GM23338 (cell line): ENCODE results near the gene ICAM2. TPM values are rescaled to one million over a fixed set of nuclear protein-coding genes. Genes with fewer than 3 reads are reported as not detected.

ENCODE experiments used
- ATAC-seq: fragments of 200-7000 bp; cut with Tn5 transposase; 3 replicates; pipeline ENCODE4 v1.9.1; 2020
- DNase-seq: peaks from one replicate; pipeline ENCODE4 v3.0.0-alpha.2; 2015; ENCODE audit warnings: low spot score
- H2AFZ ChIP-seq: fragments of 200-600 bp; sonication (generic); 2 replicates; pipeline ENCODE4 v1.8.0; 2016; ENCODE audit warnings: antibody characterized with exemption, mild to moderate bottlenecking, moderate library complexity
- H3F3A ChIP-seq: fragments of 200-600 bp; sonication (generic); replicated peaks from 2 replicates; pipeline ENCODE4 v1.8.0; 2017; ENCODE audit warnings: antibody characterized with exemption, mixed run types, low read depth
- H3K27ac ChIP-seq: fragments of 200-600 bp; sonication (generic); 2 replicates; pipeline ENCODE4 v1.6.1; 2016; ENCODE audit warnings: low read depth
- H3K27me3 ChIP-seq: fragments of 200-600 bp; sonication (generic); 2 replicates; pipeline ENCODE4 v1.8.0; 2016; ENCODE audit warnings: mild to moderate bottlenecking, mixed run types, moderate library complexity; ENCODE audit not compliant: insufficient read depth
- H3K36me3 ChIP-seq: fragments of 200-600 bp; sonication (generic); 2 replicates; pipeline ENCODE4 v1.8.0; 2016; ENCODE audit warnings: mild to moderate bottlenecking; ENCODE audit not compliant: insufficient read depth
- H3K4me1 ChIP-seq: fragments of 200-600 bp; sonication (generic); 2 replicates; pipeline ENCODE4 v1.8.0; 2016; ENCODE audit warnings: mild to moderate bottlenecking, moderate library complexity; ENCODE audit not compliant: insufficient read depth
- H3K4me2 ChIP-seq: fragments of 200-600 bp; sonication (generic); 2 replicates; pipeline ENCODE4 v1.7.1; 2017; ENCODE audit warnings: mixed run types
- H3K4me3 ChIP-seq: fragments of 200-600 bp; sonication (generic); 2 replicates; pipeline ENCODE4 v1.6.1; 2016; ENCODE audit warnings: mixed run types
- H3K79me2 ChIP-seq: fragments of 200-600 bp; sonication (generic); replicated peaks from 2 replicates; pipeline ENCODE4 v1.8.0; 2017; ENCODE audit warnings: mild to moderate bottlenecking; ENCODE audit not compliant: insufficient read depth
- H3K9me2 ChIP-seq: fragments of 200-600 bp; sonication (generic); 2 replicates; pipeline ENCODE4 v1.8.0; 2017; ENCODE audit not compliant: insufficient read depth
- H4K20me1 ChIP-seq: fragments of 200-600 bp; sonication (generic); replicated peaks from 2 replicates; pipeline ENCODE4 v1.8.0; 2017; ENCODE audit warnings: mild to moderate bottlenecking; ENCODE audit not compliant: insufficient read depth
- H3K27ac Mint-ChIP-seq: 2 replicates; pipeline ENCODE4 v1.8.0; 2020; ENCODE audit warnings: inconsistent platforms, mild to moderate bottlenecking, moderate library complexity, mixed read lengths
- H3K27me3 Mint-ChIP-seq: 3 replicates; pipeline ENCODE4 v1.8.0; 2022; ENCODE audit warnings: low read depth, mild to moderate bottlenecking, moderate library complexity, mixed read lengths, inconsistent platforms; ENCODE audit not compliant: insufficient read depth, poor library complexity
- H3K36me3 Mint-ChIP-seq: 3 replicates; pipeline ENCODE4 v1.8.0; 2021; ENCODE audit warnings: low read depth, mild to moderate bottlenecking, inconsistent platforms, moderate library complexity, mixed read lengths
- H3K4me1 Mint-ChIP-seq: 3 replicates; pipeline ENCODE4 v1.8.0; 2020; ENCODE audit warnings: mild to moderate bottlenecking, inconsistent platforms, mixed read lengths
- H3K4me3 Mint-ChIP-seq: 3 replicates; pipeline ENCODE4 v1.8.0; 2021; ENCODE audit warnings: moderate library complexity, mild to moderate bottlenecking, inconsistent platforms, mixed read lengths
- H3K9me3 Mint-ChIP-seq: 3 replicates; pipeline ENCODE4 v1.8.0; 2020; ENCODE audit warnings: moderate library complexity, mild to moderate bottlenecking, inconsistent platforms, mixed read lengths
- CREB1 ChIP-seq: fragments of 250-450 bp; sonication (Bioruptor Pico); IDR thresholded peaks from 2 replicates; pipeline ENCODE4 v1.5.0; 2020; ENCODE audit warnings: low read depth, mild to moderate bottlenecking, moderate library complexity
- EZH2 ChIP-seq: fragments of 200-600 bp; sonication (generic); IDR thresholded peaks from one replicate; pipeline ENCODE4 v1.8.0; 2017; ENCODE audit warnings: antibody characterized with exemption, mild to moderate bottlenecking, low read depth; ENCODE audit not compliant: unreplicated experiment
- EZH2phosphoT487 ChIP-seq: fragments of 200-600 bp; sonication (generic); IDR thresholded peaks from one replicate; pipeline ENCODE4 v1.8.1; 2018; ENCODE audit warnings: antibody characterized with exemption; ENCODE audit not compliant: unreplicated experiment
- JUNB ChIP-seq: IDR thresholded peaks from one replicate; pipeline ENCODE4 v1.6.1; 2016; ENCODE audit warnings: antibody characterized with exemption; ENCODE audit not compliant: unreplicated experiment
- NANOG ChIP-seq: IDR thresholded peaks from 2 replicates; pipeline ENCODE4 v1.6.1; 2016; ENCODE audit warnings: antibody characterized with exemption, borderline replicate concordance
- POLR2AphosphoS5 ChIP-seq: IDR thresholded peaks from 2 replicates; pipeline ENCODE4 v1.6.1; 2016; ENCODE audit warnings: antibody characterized with exemption, low read depth
- REST ChIP-seq: IDR thresholded peaks from one replicate; pipeline ENCODE4 v1.6.1; 2018; ENCODE audit warnings: antibody characterized with exemption; ENCODE audit not compliant: unreplicated experiment
- STAT1 ChIP-seq: IDR thresholded peaks from one replicate; pipeline ENCODE4 v1.6.1; 2016; ENCODE audit warnings: antibody characterized with exemption; ENCODE audit not compliant: unreplicated experiment
- ZNF114 ChIP-seq: fragments of 250-450 bp; sonication (Bioruptor Pico); IDR thresholded peaks from 2 replicates; pipeline ENCODE4 v1.5.0; 2020; ENCODE audit warnings: mild to moderate bottlenecking, moderate library complexity
- ZNF331 ChIP-seq: fragments of 250-450 bp; sonication (Bioruptor Pico); IDR thresholded peaks from 2 replicates; pipeline ENCODE4 v1.5.0; 2020; ENCODE audit warnings: low read depth, mild to moderate bottlenecking, moderate library complexity
- ZNF462 ChIP-seq: fragments of 250-450 bp; sonication (Bioruptor Pico); IDR thresholded peaks from 2 replicates; pipeline ENCODE4 v1.5.0; 2020; ENCODE audit warnings: mild to moderate bottlenecking, moderate library complexity
- polyA plus RNA-seq: library from polyadenylated mRNA; unstranded; fragments of >200 nt; fragmentation: Nextera tagmentation; extraction: Ambion mirVana; gene quantifications from 2 replicates; pipeline ENCODE4 v1.2.1, GENCODE V29; 2016
- total RNA-seq: library from RNA; depleted of rRNA; stranded (reverse); fragments of >200 nt; shearing (Covaris generic); gene quantifications from 2 replicates; pipeline ENCODE4 v1.2.3, GENCODE V29; 2014
- TF ChIP-seq, protein P1 (sequence below): IDR thresholded peaks from 2 replicates; pipeline ENCODE4 v1.6.1; 2016; ENCODE audit warnings: antibody characterized with exemption
- TF ChIP-seq, protein P2 (sequence below), 2 experiments: fragments of 200-600 bp in 1 of 2; sonication (generic) in 1 of 2; conservative IDR thresholded peaks; 2 replicates each; pipeline versions ENCODE4 v1.5.1 to v1.6.1; 2016 to 2017; ENCODE audit warnings: antibody characterized with exemption in 2 of 2, low read depth in 2 of 2, mild to moderate bottlenecking in 2 of 2, moderate library complexity in 1 of 2

ICAM2 gene
- total and polyA plus RNA-seq, 2 experiments from 2014 or later = 0.31 to 0.86 TPM

- Histone ChIP-seq H3K4me2 (no peak overlapping the region), H3K4me3 (no peak overlapping the region), H3K27me3 (no peaks in the 10 kb centered on the region), H3K9me2 (no peaks in the 10 kb centered on the region), H3K4me1 (no peaks in the 10 kb centered on the region), H3K79me2 (no peaks in the 10 kb centered on the region), H3K36me3 (no peaks in the 10 kb centered on the region), H2AFZ (0 out of 2 replicates have a peak overlapping the region, but pooled peaks have one; percentile 38), H3K27ac (no peak overlapping the region), H4K20me1 (no peaks in the 10 kb centered on the region), H3F3A (no peaks in the 10 kb centered on the region)
- no peaks in the 10 kb centered on the region for H3K36me3 Mint-ChIP-seq
- H3K4me3 Mint-ChIP-seq = no peak overlapping the region
- DNase-seq (no peak), ATAC-seq (no peak)
- no peaks in the 10 kb centered on the region for H3K9me3 Mint-ChIP-seq
- no peak overlapping the region for H3K27ac Mint-ChIP-seq
- peaks cover 5% of the 10 kb centered on the region for H3K27me3 Mint-ChIP-seq
- peaks cover 16% of the 10 kb centered on the region for H3K4me1 Mint-ChIP-seq
- no peak for TF ChIP-seq ZNF331
- TF ChIP-seq EZH2 = no peak
- no peak for TF ChIP-seq CREB1 (CRISPR knock-in tag)
- no peak for TF ChIP-seq JUNB
- TF ChIP-seq STAT1 = no peak
- TF ChIP-seq ZNF114 (CRISPR knock-in tag) = no peak
- no peak for TF ChIP-seq NANOG
- TF ChIP-seq, protein P1, sequence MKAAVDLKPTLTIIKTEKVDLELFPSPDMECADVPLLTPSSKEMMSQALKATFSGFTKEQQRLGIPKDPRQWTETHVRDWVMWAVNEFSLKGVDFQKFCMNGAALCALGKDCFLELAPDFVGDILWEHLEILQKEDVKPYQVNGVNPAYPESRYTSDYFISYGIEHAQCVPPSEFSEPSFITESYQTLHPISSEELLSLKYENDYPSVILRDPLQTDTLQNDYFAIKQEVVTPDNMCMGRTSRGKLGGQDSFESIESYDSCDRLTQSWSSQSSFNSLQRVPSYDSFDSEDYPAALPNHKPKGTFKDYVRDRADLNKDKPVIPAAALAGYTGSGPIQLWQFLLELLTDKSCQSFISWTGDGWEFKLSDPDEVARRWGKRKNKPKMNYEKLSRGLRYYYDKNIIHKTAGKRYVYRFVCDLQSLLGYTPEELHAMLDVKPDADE = no peak
- TF ChIP-seq POLR2AphosphoS5 = no peak
- no peak for TF ChIP-seq EZH2phosphoT487
- TF ChIP-seq ZNF462 = no peak
- no peak for TF ChIP-seq REST
- TF ChIP-seq, protein P2, sequence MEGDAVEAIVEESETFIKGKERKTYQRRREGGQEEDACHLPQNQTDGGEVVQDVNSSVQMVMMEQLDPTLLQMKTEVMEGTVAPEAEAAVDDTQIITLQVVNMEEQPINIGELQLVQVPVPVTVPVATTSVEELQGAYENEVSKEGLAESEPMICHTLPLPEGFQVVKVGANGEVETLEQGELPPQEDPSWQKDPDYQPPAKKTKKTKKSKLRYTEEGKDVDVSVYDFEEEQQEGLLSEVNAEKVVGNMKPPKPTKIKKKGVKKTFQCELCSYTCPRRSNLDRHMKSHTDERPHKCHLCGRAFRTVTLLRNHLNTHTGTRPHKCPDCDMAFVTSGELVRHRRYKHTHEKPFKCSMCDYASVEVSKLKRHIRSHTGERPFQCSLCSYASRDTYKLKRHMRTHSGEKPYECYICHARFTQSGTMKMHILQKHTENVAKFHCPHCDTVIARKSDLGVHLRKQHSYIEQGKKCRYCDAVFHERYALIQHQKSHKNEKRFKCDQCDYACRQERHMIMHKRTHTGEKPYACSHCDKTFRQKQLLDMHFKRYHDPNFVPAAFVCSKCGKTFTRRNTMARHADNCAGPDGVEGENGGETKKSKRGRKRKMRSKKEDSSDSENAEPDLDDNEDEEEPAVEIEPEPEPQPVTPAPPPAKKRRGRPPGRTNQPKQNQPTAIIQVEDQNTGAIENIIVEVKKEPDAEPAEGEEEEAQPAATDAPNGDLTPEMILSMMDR (conservative IDR thresholded peaks at IDR 0.05; ENCODE audit: low read depth in 2 of 2) = no peak
Observed at GRCh38 chr17:64009571-64010402, 10.6 kb downstream of the ICAM2 start.
